ENCODE results near the gene KCNH5.

Gene KCNH5

GRCh38 chr14:63030113-63030512 lies 15.1 kb downstream of the KCNH5 start:
- no peak for TF ChIP-seq CTCF (IDR thresholded peaks at IDR 0.05)

- TF ChIP-seq CTCF (IDR thresholded peaks at IDR 0.05): no peak
Measured at GRCh38 chr14:63027719-63028118, 17.5 kb downstream of the KCNH5 start.

- no peak for TF ChIP-seq CTCF (IDR thresholded peaks at IDR 0.05)
Measured at GRCh38 chr14:63026491-63026890, 18.8 kb downstream of the KCNH5 start.

- TF ChIP-seq CTCF (IDR thresholded peaks at IDR 0.05): no peak
Measured at GRCh38 chr14:63014621-63015020, 30.6 kb downstream of the KCNH5 start.

GRCh38 chr14:63012171-63012570 lies 33.1 kb downstream of the KCNH5 start:
- no peak for TF ChIP-seq CTCF (IDR thresholded peaks at IDR 0.05)

- TF ChIP-seq CTCF (IDR thresholded peaks at IDR 0.05): no peak
Measured at GRCh38 chr14:63011623-63012022, 33.6 kb downstream of the KCNH5 start.

- TF ChIP-seq CTCF (IDR thresholded peaks at IDR 0.05): no peak
Measured at GRCh38 chr14:63009495-63009894, 35.8 kb downstream of the KCNH5 start.

GRCh38 chr14:63006531-63006930 lies 38.7 kb downstream of the KCNH5 start:
- TF ChIP-seq CTCF (IDR thresholded peaks at IDR 0.05): no peak
